Neural progenitor cell (in vitro differentiated cells): Measurements from ENCODE around the gene OR52N1.
A peak's percentile ranks its signal among the peaks of the same experiment; 100 is the strongest.

Experiments
- CTCF ChIP-seq: fragments of 200-600 bp; sonication (generic); IDR thresholded peaks from 2 replicates; pipeline ENCODE4 v1.5.1; 2017; ENCODE audit warnings: antibody characterized with exemption, mild to moderate bottlenecking
- EZH2phosphoT487 ChIP-seq: fragments of 200-600 bp; sonication (generic); IDR thresholded peaks from 2 replicates; pipeline ENCODE4 v1.6.1; 2017; ENCODE audit warnings: antibody characterized with exemption

GRCh38 chr11:5807580-5807979 is 16.5 kb upstream of the OR52N1 start:
- TF ChIP-seq CTCF (peak; percentile 29), EZH2phosphoT487 (no peak)
